HEK293 (cell line): ENCODE results near the gene IMMP2L.

ENCODE experiments used
- HOXC10 ChIP-seq: sonication (generic); formaldehyde crosslinking; IDR thresholded peaks from 2 replicates; pipeline ENCODE4 v1.8.1; 2023; ENCODE audit warnings: mild to moderate bottlenecking, missing genetic modification reagents
- YY1 ChIP-seq: fragments of 450-650 bp; formaldehyde crosslinking; IDR thresholded peaks from 2 replicates; pipeline ENCODE4 v1.5.1; 2018; ENCODE audit warnings: missing biosample characterization, missing genetic modification characterization
- ZBTB8A ChIP-seq: fragments of 450-650 bp; formaldehyde crosslinking; IDR thresholded peaks from 2 replicates; pipeline ENCODE4 v1.5.1; 2016; ENCODE audit warnings: missing biosample characterization, missing genetic modification characterization
- ZNF621 ChIP-seq: fragments of 450-650 bp; formaldehyde crosslinking; IDR thresholded peaks from 2 replicates; pipeline ENCODE4 v1.5.1; 2017; ENCODE audit warnings: missing biosample characterization, missing genetic modification characterization
- ZXDB ChIP-seq: fragments of 450-650 bp; formaldehyde crosslinking; IDR thresholded peaks from 2 replicates; pipeline ENCODE4 v1.5.1; 2016; ENCODE audit warnings: missing biosample characterization, missing genetic modification characterization
- TF ChIP-seq, protein P1 (sequence below): fragments of 450-650 bp; formaldehyde crosslinking; IDR thresholded peaks from 2 replicates; pipeline ENCODE4 v1.5.1; 2016; ENCODE audit warnings: missing biosample characterization, missing genetic modification characterization
- TF ChIP-seq, protein P2 (sequence below): fragments of 450-650 bp; formaldehyde crosslinking; IDR thresholded peaks from 2 replicates; pipeline ENCODE4 v1.5.1; 2016; ENCODE audit warnings: missing biosample characterization, missing genetic modification characterization

DNA sequence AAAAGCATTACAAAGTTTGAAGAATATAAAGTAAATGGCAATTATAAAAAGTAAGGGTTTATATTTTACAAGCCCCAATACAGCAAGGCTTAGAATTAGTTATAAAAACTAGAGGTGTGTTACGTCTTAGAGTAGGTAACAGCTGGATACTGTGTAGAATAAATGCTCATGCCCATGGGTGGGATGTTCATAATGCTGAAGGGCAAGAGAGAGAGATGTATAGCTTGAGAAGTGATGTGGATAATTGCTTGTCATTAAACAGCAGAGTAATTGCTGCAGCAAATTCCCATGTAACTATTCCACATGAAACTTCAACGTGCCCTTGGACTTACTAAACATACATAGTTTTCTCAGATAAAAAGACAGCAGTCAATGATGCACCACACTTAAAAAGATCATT lies 233.8 kb downstream of the IMMP2L start:
- TF ChIP-seq, protein P1, sequence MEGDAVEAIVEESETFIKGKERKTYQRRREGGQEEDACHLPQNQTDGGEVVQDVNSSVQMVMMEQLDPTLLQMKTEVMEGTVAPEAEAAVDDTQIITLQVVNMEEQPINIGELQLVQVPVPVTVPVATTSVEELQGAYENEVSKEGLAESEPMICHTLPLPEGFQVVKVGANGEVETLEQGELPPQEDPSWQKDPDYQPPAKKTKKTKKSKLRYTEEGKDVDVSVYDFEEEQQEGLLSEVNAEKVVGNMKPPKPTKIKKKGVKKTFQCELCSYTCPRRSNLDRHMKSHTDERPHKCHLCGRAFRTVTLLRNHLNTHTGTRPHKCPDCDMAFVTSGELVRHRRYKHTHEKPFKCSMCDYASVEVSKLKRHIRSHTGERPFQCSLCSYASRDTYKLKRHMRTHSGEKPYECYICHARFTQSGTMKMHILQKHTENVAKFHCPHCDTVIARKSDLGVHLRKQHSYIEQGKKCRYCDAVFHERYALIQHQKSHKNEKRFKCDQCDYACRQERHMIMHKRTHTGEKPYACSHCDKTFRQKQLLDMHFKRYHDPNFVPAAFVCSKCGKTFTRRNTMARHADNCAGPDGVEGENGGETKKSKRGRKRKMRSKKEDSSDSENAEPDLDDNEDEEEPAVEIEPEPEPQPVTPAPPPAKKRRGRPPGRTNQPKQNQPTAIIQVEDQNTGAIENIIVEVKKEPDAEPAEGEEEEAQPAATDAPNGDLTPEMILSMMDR (tag by site-specific recombination) = no peak
- TF ChIP-seq ZXDB (tag by site-specific recombination) = no peak
- TF ChIP-seq, protein P2, sequence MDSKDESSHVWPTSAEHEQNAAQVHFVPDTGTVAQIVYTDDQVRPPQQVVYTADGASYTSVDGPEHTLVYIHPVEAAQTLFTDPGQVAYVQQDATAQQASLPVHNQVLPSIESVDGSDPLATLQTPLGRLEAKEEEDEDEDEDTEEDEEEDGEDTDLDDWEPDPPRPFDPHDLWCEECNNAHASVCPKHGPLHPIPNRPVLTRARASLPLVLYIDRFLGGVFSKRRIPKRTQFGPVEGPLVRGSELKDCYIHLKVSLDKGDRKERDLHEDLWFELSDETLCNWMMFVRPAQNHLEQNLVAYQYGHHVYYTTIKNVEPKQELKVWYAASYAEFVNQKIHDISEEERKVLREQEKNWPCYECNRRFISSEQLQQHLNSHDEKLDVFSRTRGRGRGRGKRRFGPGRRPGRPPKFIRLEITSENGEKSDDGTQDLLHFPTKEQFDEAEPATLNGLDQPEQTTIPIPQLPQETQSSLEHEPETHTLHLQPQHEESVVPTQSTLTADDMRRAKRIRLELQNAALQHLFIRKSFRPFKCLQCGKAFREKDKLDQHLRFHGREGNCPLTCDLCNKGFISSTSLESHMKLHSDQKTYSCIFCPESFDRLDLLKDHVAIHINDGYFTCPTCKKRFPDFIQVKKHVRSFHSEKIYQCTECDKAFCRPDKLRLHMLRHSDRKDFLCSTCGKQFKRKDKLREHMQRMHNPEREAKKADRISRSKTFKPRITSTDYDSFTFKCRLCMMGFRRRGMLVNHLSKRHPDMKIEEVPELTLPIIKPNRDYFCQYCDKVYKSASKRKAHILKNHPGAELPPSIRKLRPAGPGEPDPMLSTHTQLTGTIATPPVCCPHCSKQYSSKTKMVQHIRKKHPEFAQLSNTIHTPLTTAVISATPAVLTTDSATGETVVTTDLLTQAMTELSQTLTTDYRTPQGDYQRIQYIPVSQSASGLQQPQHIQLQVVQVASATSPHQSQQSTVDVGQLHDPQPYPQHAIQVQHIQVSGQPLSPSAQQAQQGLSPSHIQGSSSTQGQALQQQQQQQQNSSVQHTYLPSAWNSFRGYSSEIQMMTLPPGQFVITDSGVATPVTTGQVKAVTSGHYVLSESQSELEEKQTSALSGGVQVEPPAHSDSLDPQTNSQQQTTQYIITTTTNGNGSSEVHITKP (tag by site-specific recombination) = no peak
- no peak for TF ChIP-seq ZNF621 (tag by site-specific recombination)
- TF ChIP-seq ZBTB8A (tag by site-specific recombination) = no peak
- TF ChIP-seq HOXC10 (CRISPR knock-in tag) = no peak
- TF ChIP-seq YY1 = no peak
